OCI-LY1 (cell line): ENCODE measurements around the gene STK24.
"Not testable (repeated sequence)": the region's sequence is repeated elsewhere in the genome, so short reads cannot be mapped to it uniquely, and the experiment has no call there.

Experiments used
- EZH2 ChIP-seq: fragments of 200-600 bp; sonication (generic), shearing (Covaris generic); IDR thresholded peaks from 2 replicates; pipeline ENCODE4 v1.8.0; 2017; ENCODE audit warnings: borderline replicate concordance, mixed run types, mild to moderate bottlenecking, antibody characterized with exemption, low read length, moderate library complexity, mixed read lengths
- TF ChIP-seq, protein P1 (sequence below): fragments of 200-600 bp; sonication (generic), shearing (Covaris generic); IDR thresholded peaks from 2 replicates; pipeline ENCODE4 v1.5.1; 2017; ENCODE audit warnings: mild to moderate bottlenecking, antibody characterized with exemption, low read length, moderate library complexity, mixed read lengths

DNA sequence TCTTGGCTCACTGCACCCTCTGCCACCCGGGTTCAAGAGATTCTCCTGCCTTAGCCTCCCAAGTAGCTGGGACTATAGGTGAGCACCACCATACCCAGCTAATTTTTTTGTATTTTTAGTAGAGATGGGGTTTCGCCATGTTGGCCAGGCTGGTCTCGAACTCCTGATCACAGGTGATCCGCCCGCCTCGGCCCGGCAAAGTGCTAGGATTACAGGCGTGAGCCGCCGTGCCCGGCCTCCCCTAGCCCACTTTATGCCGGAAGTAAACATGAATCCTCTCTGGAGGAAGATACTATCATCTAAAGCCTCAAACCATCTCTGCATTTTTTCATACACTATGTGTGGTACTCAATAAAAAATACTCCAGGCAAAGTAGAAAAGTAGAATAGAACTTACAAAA lies 12.6 kb upstream of the STK24 start:
- TF ChIP-seq, protein P1, sequence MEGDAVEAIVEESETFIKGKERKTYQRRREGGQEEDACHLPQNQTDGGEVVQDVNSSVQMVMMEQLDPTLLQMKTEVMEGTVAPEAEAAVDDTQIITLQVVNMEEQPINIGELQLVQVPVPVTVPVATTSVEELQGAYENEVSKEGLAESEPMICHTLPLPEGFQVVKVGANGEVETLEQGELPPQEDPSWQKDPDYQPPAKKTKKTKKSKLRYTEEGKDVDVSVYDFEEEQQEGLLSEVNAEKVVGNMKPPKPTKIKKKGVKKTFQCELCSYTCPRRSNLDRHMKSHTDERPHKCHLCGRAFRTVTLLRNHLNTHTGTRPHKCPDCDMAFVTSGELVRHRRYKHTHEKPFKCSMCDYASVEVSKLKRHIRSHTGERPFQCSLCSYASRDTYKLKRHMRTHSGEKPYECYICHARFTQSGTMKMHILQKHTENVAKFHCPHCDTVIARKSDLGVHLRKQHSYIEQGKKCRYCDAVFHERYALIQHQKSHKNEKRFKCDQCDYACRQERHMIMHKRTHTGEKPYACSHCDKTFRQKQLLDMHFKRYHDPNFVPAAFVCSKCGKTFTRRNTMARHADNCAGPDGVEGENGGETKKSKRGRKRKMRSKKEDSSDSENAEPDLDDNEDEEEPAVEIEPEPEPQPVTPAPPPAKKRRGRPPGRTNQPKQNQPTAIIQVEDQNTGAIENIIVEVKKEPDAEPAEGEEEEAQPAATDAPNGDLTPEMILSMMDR = not testable (repeated sequence)
- TF ChIP-seq EZH2 = not testable (repeated sequence)
